A549 (cell line): Measurements from ENCODE around the gene PWP1.

Source experiments
- CTCF ChIP-seq: fragments of >200 bp; sonication (Bioruptor Twin); formaldehyde crosslinking; IDR thresholded peaks from 3 replicates; pipeline ENCODE4 v1.5.1; 2016
- ELK1 ChIP-seq: fragments of 150-350 bp; IDR thresholded peaks from 2 replicates; pipeline ENCODE4 v1.6.1; 2014; ENCODE audit warnings: low read depth, mild to moderate bottlenecking, low read length
- EP300 ChIP-seq, 2 experiments: fragments of >200 bp; sonication (Bioruptor Twin); formaldehyde crosslinking; IDR thresholded peaks; 2 replicates in 1 of 2; 3 replicates in 1 of 2; pipeline ENCODE4 v1.6.1; 2016 to 2017
- PBX3 ChIP-seq: IDR thresholded peaks from 2 replicates; pipeline ENCODE4 v1.6.1; 2012
- POLR2A ChIP-seq: IDR thresholded peaks from 2 replicates; pipeline ENCODE4 v1.6.1; 2012; ENCODE audit warnings: mild to moderate bottlenecking, low read length
- USF2 ChIP-seq: fragments of 450-650 bp; IDR thresholded peaks from 2 replicates; pipeline ENCODE4 v1.6.1; 2014; ENCODE audit warnings: antibody characterized with exemption
- ZC3H11A ChIP-seq: fragments of 450-650 bp; IDR thresholded peaks from 2 replicates; pipeline ENCODE4 v1.6.1; 2014; ENCODE audit warnings: antibody characterized with exemption, mild to moderate bottlenecking
- ZFP36 ChIP-seq: fragments of 450-650 bp; IDR thresholded peaks from 2 replicates; pipeline ENCODE4 v1.6.1; 2014; ENCODE audit warnings: borderline replicate concordance; ENCODE audit not compliant: partially characterized antibody
- TF ChIP-seq, protein P1 (sequence below): fragments of 250-450 bp; sonication (Bioruptor Pico); IDR thresholded peaks from 2 replicates; pipeline ENCODE4 v1.5.0; 2020; ENCODE audit warnings: low read depth, mild to moderate bottlenecking, moderate library complexity

DNA sequence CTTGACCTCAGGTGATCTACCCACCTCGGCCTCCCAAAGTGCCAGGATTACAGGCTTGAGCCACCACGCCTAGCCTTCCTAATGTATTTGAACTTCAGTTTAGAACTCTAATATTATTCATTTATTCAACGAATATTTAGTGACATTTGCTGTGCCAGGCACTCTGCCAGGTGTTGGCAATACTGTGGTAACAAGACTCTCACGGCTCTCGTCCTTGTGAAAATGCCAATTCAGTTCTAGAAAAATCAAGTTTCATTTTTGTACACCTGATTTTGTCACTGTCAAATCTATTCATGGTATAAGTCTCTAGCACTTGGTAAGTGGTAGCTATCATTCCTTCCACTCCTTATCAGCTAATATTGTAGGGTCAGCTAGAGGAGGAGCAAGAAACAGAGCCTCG is 6.3 kb upstream of the PWP1 start:
- no peak for TF ChIP-seq ELK1
- no peak for TF ChIP-seq USF2
- no peak for TF ChIP-seq CTCF
- no peak for TF ChIP-seq ZFP36
- no peak for TF ChIP-seq PBX3
- TF ChIP-seq, protein P1, sequence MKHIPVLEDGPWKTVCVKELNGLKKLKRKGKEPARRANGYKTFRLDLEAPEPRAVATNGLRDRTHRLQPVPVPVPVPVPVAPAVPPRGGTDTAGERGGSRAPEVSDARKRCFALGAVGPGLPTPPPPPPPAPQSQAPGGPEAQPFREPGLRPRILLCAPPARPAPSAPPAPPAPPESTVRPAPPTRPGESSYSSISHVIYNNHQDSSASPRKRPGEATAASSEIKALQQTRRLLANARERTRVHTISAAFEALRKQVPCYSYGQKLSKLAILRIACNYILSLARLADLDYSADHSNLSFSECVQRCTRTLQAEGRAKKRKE (CRISPR knock-in tag): no peak
- TF ChIP-seq EP300 (IDR thresholded peaks at IDR 0.05): no peak
- TF ChIP-seq POLR2A: no peak
- no peak for TF ChIP-seq ZC3H11A
